Frontal cortex (tissue), 4 donors: ENCODE results near the gene COLEC11. TPM values are rescaled to one million over a fixed set of nuclear protein-coding genes. Genes with fewer than 3 reads are reported as not detected.
"Not testable (repeated sequence)": the region's sequence is repeated elsewhere in the genome, so short reads cannot be mapped to it uniquely, and the experiment has no call there.

Source experiments
- DNase-seq, 2 donors: peaks; one replicate each; pipeline ENCODE4 v3.0.0; 2012; ENCODE audit warnings: low spot score in 2 of 2
- FAIRE-seq: peaks from 2 replicates; lab custom pipeline; 2012; peaks lifted over from hg19 to GRCh38; lab: Jason Lieb, UNC
- total RNA-seq: library from RNA; depleted of rRNA; stranded (reverse); fragments of >200 nt; gene quantifications from one replicate; pipeline ENCODE4 v1.2.3, GENCODE V29; 2014
- donor health status: control.
- donor health status: control.
- donor health status: control.

COLEC11 gene
- 0.41 TPM for total RNA-seq

DNA sequence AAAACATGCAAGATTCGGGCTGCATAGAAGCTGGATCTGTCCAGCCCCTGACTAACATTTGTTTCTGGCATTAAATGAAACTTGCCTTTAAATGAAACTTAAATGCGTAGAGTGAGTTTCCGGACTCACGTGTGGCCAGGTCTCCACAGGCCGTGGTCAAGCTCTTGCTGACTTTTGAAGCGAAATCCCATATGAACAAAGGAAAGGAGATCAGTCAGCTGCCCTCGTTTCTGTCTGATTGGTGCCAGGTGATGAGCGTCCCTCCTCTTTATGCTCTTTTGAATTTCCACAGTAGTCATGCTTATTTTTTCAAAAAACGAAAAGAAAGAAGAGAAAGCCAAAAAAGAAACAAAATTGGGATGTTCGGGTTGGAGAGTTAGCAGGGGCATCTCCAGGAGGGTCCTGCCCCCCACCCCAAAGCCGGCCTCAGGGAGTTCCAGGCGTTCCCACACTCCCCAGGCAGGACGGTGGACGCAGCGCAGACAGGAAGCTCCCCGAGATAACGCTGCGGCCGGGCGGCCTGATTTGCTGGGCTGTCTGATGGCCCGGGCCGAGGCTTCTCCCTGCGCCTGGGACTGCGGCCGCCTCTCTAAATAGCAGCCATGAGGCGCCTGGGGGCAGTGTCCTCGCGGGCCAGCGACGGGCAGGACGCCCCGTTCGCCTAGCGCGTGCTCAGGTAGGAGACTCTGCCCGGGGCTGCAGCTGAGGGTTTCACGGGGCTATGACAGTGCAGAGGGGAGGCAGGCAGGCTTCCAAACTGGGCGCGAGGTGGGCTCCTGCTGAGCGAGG, at the start of gene COLEC11:
Gene COLEC11, plus strand, starts transcription at position 620 of the 789 bp plus-strand sequence. CDS start 9,229 bp downstream, outside the sequence.
- DNase-seq, result no peak
- no peak for FAIRE-seq

DNA sequence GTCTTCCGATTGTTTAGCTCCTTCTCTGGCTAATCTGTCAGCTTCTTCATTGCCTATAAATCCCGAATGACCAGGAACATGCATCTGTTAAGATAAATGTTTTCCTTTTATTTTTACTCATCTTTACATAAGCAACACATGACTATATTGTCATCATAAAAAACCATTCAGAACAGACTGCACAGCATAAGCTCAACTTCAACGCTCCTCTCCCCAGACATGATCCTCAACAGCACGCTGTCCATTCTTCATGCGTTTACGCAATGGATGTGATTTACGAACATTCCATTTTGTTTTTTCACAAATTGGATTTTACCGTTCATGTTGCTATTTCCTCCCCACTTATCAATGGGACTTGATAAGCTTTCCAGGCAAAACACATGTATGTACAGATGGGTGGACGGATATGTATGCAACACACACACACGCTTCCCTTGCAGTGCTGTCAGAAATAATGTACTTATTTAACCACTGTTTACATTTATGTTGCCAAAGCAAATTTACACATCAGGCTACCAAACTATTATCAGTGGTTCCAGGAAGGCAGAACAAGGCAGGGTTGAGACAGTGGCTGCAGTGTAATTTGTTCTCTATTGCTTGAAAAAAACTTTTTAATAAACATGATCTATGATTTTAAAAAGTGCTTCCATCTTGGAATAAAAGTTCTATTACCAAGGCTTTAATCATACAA, 49.0 kb upstream of the COLEC11 start:
- no peak for DNase-seq
- FAIRE-seq, result no peak

DNA sequence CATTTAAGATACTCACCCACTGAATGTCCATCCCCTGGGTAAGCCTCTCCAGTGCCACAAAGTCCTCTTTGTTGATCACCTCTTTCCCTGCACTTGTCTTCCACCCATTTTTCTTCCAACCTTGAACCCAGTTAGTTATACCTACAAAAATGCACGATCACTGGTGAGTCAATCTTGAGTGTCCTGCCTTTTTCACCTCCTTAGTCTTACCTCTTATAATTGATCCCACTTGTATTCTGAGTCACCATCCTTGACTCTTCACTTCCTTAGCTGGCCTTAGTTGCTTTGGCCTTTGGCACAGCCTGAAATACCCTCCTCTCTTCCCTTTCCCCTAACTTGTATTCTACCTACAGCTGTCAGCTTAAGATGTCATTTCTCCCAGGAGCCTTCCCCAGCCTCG, 47.0 kb upstream of the COLEC11 start:
- no peak for FAIRE-seq
- DNase-seq, result no peak

DNA sequence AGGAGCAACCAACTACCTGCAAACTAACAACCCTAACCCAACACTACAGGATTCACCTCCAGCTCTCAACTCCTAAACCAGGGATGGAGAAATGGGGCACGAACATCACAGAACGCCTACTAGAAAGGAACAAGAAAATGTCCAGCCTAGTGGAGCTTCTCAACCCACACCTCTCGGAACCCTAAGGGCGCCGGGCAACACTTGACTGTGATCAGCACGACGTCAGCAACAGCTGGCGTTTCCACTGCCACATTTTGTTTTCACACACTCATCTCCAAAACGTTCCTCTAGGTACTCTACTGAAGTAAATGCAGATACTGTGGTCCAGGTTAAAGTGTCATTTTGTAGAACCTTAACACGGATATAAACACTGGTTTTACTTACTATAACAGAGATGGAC, 41.0 kb upstream of the COLEC11 start:
- FAIRE-seq, result no peak

DNA sequence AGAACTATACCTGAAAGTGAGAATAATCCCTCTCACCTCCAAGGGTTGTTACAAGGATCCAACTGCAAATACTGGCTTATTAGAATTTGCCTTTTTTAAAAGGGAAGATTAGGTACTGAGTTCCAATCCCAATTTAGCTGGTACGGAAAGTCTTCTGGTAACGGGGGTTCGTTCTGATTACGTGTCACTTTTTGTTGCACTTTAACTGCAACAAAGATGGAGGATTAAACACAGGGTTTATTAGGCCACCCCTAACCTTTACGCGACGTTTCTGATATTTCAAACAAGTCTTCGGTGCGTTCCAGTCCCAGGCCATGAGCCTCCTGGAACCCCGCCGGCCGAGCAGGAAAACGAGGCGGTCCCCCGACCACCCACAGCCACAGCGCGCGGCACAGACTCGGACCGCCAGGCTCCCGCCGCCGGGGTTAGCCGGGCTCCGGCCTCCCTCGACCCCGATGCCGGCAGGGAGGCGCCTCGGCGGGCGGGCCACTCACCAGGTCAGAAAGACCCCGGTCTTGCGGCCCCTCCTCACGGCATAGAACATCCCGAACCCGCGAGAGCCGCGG, 37.2 kb upstream of the COLEC11 start:
- no peak for DNase-seq
- FAIRE-seq, result no peak

More for the DNA sequence above, 41.0 kb upstream of the COLEC11 start:
- no peak for DNase-seq

DNA sequence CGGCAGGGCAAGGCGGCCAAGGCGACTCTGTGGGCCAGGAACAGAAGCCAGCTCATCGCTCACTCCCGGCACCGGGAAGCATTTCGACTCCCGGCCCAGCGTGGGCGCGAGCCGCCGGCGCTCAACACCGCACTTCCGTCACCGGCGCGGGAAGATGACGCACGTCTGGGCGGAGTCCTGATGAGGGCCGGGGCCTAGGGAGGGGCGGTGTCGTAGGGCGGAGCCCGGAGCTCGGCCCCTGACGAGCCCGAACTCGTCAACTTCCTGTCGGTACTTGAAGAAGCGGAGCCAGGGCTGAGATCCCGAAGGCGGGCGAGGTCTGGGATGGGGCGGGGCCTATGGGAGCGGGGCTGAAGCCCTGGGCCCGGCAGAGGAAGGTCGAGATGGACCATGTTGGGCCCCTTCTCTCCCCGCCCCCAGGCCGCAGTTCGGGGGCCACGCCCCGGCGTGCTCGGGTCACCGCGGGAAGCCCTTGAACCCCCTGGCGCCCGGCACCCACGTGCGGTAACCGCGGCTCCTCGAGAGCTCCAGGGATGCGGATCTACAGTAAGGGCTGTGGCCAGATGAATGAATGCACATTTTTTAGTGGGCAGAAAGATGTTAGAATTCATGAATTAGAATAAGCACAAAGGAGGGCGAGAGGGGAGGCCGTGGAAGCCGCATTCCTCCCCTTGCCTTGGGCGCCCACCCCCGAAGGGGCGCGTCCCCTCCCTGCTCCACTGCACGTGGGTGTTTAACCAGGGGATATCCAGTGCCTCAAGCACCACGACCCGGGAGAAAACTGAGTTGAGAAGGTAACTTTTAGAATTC, 36.5 kb upstream of the COLEC11 start, which contains the start of gene RNASEH1:
Gene RNASEH1, minus strand, starts transcription at position 129 of the 810 bp plus-strand sequence. Its CDS starts 73 bp downstream, at position 56.
- FAIRE-seq, result no peak
- peak; percentile 100 for DNase-seq

DNA sequence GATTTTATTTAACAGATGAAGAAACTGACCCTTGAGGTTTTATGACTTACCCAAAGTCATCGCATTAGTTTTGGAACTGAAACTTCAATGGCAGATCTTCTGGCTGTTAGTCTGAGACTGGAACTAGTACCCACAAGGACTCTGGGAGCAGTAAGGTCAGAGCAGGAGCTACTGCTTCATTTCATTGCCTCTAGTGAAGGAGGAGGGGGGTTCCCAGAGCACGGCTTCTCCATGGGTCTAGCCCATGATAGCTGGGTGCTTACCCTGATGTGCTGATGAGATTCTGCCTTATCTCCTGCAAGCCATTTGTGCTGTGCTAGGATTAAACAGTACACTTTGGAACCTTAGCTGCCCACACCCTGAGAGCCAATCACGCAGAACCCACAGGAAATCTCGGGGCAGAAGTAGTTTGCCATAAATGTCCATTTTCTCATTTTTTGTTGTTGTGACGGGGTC, 31.4 kb upstream of the COLEC11 start:
- FAIRE-seq (no peak), DNase-seq (no peak)

DNA sequence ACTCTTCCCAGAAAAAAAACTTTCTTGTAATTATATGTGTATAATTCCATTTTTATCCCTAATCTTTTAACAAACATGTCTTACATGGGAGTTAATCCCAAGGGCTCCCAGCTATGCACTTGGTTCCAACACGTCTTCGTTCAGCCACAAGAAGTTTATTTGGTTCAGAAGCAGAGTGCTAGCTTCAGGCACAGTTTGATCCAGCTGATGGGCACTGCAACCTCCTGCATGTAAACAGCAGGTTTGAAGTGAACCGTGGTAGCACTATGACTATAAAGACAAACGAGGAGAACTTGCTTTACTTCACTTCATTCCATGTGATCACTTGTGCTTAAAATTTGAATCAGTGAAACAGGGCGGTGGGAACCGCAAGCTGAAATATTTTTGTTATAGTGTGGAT, 29.8 kb upstream of the COLEC11 start:
- FAIRE-seq (no peak), DNase-seq (no peak)

DNA sequence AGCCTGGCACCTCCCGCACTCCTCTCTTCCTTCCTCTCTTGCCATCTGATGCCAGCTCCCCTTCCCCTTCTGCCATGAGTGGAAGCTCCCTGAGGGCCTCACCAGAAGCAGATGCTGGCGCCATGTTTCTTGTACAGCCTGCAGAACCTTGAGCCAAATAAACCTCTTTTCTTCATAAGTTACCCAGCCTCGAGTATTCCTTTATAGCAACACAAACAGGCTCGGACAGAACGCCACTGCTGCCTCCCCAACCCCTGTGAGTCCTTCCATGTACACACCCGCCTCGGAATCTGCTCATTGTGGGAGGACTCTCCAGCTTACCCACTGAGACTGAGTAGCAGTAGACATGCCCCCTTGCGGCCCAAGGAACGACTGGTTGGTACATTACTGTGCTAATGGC, 28.1 kb upstream of the COLEC11 start:
- FAIRE-seq (no peak), DNase-seq (no peak)

DNA sequence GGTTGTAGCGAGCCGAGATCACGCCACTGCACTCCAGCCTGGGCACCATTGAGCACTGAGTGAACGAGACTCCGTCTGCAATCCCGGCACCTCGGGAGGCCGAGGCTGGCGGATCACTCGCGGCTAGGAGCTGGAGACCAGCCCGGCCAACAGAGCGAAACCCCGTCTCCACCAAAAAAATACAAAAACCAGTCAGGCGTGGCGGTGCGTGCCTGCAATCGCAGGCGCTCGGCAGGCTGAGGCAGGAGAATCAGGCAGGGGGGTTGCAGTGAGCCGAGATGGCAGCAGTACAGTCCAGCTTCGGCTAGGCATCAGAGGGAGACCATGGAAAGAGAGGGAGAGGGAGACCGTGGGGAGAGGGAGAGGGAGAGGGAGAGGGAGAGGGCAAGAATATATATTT, 25.3 kb upstream of the COLEC11 start:
- FAIRE-seq, DNase-seq: not testable (repeated sequence)

DNA sequence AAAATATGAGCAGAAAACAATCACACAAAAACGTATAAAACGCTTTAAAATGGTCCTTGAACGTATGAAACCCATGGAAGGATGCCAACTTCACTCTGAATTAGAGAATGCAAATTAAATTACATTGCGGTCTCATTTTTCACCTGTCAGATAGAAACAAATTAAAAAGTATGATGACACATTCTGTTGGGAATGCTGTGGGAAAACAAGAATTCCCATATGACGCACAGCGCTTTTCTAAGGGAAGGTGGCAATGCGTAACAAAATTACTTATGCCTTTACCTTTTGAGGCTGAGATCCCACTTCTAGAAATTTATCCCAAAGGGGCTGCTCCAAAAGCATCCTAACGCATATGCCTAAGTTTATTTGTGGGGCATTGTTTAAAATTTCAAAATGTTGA, 23.6 kb upstream of the COLEC11 start:
- DNase-seq (no peak), FAIRE-seq (no peak)

DNA sequence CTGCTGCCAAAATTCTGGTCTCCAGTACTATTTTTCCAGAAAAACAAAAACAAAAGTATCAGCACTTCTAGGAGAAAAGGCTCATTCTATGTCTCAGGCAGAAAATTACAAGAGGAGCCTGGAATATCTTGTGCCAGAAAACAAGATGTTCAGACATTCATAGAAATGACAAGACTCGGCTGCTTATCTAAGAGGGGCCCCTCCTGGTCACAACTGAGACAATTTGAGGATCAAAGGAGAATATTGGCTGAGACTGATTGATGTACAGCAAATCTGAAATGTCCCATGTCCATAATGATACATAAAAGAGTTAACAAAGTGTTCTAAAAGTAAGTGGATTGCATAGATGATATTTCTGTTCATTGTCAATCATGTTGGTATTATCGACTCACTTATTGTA, 22.3 kb upstream of the COLEC11 start:
- FAIRE-seq, result no peak
- DNase-seq, result no peak

DNA sequence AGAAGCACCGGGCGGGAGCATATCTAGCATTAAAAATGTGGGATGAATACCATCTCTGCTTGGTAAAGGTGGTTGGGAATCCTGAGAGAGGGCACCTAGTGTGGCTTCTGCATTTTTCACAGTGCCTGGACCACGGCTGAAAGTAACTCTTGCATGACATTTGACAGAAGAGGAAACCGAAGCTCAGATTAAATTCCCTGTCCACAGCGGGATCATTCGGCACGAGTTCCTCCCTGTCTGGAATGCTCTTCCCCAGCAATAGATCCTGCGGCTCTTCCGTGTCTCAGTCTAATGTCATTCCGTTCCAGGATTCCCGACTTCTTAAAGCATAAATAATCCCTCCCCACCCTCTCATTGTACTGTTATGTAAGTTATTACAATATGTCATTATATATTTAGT, 20.8 kb upstream of the COLEC11 start:
- DNase-seq (no peak), FAIRE-seq (no peak)

DNA sequence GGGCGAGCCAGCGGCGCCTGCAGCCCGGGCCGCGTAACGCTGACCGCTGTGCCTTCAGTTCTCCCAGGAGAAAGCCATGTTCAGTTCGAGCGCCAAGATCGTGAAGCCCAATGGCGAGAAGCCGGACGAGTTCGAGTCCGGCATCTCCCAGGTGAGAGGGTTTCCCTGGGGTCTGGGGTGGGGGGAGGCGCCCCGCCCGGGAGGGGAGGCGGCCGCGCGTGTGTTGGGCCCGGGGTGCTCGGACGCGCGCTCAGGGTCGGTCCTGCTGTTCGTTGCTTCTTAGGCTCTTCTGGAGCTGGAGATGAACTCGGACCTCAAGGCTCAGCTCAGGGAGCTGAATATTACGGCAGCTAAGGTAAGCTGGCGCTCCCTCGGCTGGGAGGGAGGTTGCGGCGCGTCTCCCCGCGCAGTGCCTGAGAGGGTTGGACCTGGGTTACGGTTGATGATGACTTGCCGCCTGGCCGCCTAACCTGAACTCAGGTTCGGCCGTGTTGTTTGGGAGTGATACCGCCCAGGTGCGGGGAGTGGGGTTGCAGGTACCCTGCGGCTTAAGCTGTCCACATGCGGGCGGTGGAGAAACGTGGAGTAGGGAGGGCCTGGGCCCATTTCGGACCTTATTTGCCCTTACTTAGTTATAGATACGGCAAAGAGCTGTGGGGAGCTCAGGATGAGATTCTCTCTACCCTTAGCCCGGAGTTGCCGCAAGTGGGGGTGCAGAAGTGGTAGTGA, 19.2 kb upstream of the COLEC11 start:
- no peak for DNase-seq
- no peak for FAIRE-seq

DNA sequence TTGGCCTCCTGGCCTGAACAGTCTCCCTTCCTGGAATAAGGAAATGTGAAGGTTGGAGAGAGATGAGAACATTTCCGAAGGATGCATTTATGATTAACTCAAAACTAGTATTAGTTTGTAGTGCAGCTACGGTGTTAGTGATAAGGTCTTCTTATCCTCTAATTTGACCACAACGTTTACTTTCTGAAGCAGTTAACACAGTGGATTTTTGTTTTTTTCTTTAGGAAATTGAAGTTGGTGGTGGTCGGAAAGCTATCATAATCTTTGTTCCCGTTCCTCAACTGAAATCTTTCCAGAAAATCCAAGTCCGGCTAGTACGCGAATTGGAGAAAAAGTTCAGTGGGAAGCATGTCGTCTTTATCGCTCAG, 18.7 kb upstream of the COLEC11 start:
- DNase-seq, FAIRE-seq: not testable (repeated sequence)

DNA sequence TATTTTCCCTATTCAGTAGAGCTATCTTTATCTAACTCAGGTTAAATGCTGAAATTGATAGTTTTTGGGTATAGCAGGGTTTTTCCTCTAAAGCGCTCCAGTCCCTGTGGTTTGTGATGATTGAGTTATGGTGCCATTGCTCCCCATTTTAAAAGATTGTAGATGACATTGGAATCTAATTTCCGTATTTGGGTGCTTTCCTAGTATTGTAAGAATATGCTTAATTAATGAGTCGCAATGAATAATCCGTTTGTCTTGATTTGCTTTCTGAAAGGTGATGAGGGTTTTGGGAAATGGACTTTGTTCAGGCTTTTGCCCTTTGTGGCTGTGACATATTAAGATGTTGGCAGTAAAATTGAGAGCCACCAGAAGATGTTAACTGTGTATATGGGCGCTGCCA, 15.9 kb upstream of the COLEC11 start:
- DNase-seq (no peak), FAIRE-seq (no peak)

DNA sequence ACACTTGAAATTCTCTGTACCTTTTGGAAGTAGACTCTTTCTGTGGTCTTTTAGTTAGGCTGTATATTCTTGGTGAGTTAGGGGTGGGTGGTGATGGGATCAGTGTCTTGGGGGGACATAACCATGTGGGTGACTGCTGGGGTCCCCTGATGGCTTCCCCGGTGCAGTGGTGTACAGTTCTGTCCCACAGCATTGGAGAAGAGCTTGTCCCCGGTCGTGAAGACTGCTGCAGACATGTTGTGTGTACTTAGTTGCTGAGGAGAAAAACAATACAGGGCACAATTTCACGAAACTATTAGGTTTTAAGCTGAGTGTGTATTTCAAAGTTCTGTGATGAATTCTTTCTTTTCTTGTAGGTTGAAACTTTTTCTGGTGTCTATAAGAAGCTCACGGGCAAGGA, 14.5 kb upstream of the COLEC11 start:
- no peak for FAIRE-seq
- DNase-seq, result no peak

DNA sequence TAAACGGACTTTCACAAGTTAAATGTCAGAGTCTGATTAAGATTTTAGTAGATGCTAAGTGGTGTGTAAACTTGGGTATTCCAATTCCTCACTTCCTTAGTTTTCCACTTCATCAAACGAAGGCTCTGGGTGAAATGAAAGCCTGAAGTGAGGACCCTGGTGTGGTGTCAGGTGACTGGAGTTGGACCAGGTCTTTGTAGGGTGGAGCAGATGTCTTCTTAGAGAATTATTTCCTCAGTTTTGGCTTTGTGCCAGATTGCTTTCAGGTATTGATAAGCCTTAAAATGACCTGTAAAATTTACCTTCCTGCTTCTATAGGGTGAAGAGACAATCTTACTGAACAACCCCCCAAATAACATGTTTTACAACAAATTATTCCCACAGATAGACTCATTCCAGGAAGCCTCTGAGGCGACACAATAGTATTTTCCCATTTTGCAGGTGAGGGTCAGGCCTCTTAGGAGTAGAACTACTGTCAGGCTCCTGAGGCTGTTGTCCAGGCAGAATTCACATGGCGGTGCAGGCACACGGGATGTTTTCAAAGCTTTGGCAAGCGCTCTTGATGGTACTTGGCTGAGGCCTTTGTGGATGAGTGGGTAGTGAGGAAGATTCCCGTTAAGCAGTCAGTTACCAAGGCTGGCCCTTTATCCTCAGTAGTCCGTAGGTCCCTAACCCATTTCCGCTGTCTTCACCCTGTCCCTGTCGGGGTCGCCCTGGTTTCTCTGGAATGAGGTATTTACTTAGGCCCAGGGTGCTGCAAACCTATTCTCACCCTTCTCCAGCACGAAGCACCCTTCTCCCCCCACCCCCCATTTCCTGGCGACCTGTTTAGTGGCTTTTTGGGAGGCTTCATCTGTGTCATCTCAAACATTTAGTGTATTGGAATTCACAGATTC, 13.3 kb upstream of the COLEC11 start:
- DNase-seq (no peak), FAIRE-seq (no peak)
